ENCODE results near the gene SPATA9.

- TF ChIP-seq, protein P1, sequence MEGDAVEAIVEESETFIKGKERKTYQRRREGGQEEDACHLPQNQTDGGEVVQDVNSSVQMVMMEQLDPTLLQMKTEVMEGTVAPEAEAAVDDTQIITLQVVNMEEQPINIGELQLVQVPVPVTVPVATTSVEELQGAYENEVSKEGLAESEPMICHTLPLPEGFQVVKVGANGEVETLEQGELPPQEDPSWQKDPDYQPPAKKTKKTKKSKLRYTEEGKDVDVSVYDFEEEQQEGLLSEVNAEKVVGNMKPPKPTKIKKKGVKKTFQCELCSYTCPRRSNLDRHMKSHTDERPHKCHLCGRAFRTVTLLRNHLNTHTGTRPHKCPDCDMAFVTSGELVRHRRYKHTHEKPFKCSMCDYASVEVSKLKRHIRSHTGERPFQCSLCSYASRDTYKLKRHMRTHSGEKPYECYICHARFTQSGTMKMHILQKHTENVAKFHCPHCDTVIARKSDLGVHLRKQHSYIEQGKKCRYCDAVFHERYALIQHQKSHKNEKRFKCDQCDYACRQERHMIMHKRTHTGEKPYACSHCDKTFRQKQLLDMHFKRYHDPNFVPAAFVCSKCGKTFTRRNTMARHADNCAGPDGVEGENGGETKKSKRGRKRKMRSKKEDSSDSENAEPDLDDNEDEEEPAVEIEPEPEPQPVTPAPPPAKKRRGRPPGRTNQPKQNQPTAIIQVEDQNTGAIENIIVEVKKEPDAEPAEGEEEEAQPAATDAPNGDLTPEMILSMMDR (conservative IDR thresholded peaks at IDR 0.05), result no peak
- no peak for TF ChIP-seq EZH2 (IDR thresholded peaks at IDR 0.05; ENCODE audit: low read depth)
These were observed 48.2 kb upstream of the SPATA9 start, which contains the start of gene RHOBTB3 for GRCh38 chr5:95730730-95731570.

All from PC-9 (cell line).